Measurements from ENCODE around the gene COL15A1.
"Not testable (repeated sequence)": the region's sequence is repeated elsewhere in the genome, so short reads cannot be mapped to it uniquely, and the experiment has no call there.

COL15A1 gene

DNA sequence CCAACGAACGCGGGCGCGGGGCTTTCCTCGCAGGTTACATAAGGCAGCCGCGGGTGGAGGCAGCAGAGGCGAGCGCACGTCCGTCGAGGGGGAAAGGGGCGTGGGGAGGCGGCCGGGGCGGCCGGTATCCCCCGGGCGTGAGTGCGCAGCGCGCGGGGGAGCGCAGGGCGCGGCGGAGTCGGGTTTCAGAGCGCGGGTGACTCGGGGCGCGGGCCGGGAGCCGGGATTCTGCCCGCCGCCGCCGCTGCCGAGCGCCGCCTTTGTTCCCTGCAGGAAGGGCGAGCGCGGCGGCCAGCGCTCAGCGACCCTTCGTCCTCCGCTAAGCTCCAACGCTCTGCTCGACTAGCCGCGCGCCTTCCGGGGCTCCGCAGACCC is at the start of gene COL15A1:
Gene COL15A1 (plus strand): TSS at position 226 of the 375 bp plus-strand sequence. CDS start 155 bp downstream, outside the sequence.
- DNase-seq: no peak

DNA sequence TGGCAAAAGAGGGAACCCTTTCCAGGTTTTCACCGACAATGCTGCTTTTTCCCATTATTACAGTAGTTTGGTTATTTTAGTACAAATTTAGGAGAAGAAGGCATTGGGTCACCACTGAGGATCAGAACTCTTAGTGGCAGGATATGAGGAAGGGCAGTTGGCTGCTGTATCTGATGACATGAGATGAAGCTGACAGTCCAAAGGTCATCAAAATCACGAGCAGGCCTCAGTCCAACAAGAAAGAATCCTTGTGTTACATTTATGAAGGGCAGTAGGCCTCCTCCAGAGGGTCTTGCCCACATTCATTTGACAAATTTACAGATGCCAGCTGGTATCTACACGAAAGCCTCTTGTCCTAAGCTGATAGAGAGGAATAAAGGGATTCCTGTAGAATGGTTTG is 49.5 kb upstream of the COL15A1 start:
- no peak for DNase-seq

DNA sequence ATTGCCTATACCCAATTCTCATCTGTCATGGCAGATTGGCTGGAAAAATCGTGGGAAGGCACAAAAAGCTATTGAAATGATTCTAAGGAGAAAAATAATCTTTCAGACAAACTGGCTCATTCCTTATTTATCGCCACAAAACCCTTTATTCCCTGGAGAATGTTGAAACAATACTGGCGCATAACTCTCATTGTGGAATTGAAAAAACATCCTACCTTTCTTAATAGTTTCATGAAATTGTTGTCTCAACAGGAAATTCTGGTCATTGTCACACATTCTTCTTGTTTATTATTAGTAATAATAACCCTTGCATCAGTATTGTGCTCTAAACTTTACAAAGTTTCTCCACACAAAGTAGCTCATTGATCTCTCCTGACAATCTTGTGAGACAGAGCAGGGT is 48.9 kb upstream of the COL15A1 start:
- DNase-seq: no peak

DNA sequence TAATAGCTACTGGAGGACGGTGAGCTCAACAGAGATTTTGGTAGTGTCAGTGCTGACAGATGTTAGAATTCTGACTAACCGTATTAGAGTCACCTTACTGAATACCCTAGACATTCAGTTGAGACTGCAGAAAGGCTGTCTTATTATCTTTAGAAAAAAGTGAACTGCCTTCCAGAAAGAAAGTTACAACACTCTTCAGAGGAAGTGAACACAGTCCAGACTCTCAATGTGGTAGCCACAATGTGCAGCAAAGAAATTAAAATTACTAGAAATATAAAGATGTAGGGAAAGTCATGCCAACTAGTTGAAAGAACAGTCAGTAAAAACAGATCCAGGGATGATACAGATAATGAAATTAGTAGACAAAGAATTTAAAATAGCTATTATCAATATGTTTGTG is 47.1 kb upstream of the COL15A1 start:
- no peak for DNase-seq

DNA sequence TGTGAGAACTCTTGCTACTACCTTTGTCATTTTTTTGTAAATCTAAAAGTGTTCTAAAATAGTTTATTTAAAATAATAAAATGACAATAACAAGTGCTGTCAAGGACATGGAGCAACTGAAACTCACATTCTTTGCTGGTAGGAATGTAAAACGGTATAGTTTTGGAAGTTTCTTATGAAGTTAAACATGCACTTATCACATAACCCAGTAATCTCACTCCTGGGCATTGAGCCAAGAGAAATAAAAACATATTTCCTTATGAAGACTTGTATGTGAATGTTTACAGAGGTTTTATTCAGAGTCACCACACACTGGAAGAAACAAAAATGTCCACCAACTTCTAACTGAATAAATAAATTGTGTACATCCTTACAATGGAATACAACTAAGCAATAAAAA is 46.0 kb upstream of the COL15A1 start:
- DNase-seq: no peak

DNA sequence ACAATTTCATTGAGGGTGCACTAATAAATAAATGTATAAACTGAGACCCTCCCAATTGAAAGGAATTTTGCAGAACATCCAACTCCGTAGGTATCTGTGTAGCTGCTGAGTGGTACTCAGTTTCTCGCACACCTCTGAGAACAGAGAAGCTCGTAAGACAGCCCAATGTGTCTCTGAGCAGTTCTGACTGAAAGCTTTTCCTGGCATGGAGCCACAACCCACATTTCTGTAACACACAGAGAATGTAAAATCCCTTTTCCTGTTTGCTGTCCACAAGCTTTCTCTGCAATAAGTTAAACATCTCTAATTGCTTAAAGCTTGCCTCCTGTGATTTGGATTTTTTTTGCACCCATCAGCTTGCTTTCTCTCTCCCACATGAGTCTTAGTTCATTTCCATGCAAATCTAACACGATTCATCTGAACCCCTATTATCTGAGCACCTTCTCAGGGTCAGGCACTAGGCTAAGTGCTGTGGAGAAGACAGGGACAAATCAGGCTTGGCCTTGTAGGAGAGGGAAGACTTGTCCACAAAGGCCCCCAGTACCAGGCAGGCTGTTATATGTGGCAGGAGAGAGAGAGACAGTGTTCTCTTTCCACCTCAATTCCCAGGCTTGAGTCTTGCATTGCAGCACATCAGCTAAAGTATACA is 44.2 kb upstream of the COL15A1 start:
- DNase-seq: no peak

DNA sequence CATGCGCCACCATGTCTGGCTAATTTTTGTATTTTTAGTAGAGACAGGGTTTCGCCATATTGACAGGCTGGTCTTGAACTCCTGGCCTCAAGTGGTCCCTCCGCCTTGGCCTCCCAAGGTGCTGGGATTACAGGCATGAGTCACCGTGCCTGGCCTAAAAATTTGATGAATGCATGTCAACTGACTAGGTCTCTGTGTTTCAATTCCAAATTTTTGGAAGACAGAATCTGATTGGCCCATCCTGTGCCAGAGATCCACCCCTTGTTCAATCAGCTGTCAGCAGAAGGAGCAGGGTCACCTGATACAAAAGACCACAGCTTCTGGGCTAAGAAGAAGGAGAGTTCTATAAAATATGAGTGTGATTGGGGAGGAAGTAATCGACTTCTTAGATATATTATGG is 43.5 kb upstream of the COL15A1 start:
- no peak for DNase-seq

DNA sequence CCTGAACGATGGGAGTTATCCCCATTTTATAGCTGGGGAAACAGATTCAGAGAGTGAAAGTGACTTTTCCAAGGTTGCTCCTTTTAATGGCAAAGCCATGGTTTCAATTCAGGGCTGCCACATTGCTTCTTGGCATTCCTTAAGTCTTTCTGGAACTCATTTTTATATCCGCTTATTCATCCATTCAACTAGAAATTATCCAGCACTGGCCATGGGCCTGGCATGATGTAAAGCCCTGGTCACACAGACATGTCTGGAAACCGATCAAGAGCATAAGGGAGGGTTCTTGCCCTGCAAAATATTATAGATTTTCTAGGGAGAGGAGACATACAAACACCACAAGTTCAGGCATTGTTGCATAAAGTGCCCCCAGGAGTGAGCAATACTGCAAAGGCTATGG is 43.0 kb upstream of the COL15A1 start:
- no peak for DNase-seq

DNA sequence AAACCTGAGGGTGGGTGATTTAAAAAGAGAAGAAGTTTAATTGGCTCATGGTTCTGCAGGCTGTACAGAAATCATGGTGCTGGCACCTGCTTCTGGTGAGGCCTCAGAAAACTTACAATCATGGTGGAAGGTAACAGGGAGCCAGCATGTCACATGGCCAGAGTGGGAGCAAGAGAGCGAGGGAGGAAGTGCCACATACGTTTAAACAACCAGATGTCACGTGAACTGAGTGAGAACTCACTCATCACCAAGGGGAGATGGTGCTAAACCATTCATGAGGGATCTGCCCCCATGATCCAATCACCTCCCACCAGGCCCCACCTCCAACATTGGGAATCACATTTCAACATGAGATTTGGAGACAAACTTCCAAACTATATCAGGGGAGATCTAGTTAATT is 41.9 kb upstream of the COL15A1 start:
- DNase-seq: not testable (repeated sequence)

DNA sequence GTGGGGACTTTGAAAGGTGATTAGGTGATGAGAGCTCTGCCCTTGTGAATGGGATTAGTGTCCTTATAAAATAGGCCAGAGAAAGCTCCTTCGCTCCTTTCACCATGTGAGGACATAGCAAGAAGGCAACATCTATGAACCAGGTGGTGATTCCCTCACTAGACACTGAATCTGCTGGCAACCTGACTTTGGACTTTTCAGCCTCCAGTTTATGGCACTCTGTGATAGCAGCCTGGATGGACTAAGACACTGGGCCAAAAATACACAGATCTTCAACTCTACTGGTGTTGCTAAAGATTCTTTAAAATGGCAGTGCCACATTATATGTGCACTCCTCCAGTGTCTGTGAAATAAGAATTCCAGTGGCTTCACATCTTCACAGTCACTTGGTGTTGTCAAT is 41.2 kb upstream of the COL15A1 start:
- DNase-seq: no peak

DNA sequence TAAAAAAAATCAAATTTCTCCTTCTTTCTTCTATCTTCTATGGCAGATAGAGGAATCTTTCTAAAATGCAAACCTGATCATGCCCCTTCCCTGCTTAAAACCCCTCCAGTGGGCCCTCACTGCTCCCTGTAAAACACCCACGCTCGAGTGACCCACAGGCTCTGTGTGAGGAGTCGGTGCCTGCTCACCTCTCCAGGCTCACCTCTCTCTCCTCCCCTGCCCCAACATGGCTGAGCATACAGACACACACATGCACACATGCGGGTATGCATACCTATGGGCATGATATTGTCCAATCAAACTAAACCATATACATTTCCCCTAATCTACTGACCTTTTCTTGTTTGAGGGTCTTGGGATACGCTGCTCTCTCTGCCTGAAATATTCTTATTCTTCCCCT is 40.8 kb upstream of the COL15A1 start:
- no peak for DNase-seq

DNA sequence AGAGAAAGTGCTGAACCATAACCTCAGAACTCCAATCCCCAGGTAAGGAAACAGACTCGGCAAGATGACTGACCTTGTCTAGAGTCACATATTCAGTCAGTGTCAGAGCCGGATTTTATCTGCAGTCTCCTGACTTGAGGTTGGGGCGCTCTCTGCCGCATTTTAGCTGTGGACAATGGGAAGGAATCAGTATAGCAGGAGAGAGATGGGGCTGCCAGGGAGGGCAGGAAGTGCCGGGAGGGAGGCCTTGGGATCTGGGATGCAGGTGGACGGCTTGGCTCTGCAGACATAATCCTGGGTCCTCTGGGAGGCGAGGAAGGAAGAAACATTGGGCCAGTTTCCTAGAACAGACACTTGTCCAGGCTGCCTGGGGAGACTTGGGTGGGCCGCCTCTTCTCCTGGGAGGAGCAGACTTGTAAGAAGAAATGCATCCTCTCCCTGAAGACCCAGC is 39.7 kb upstream of the COL15A1 start:
- DNase-seq: no peak

DNA sequence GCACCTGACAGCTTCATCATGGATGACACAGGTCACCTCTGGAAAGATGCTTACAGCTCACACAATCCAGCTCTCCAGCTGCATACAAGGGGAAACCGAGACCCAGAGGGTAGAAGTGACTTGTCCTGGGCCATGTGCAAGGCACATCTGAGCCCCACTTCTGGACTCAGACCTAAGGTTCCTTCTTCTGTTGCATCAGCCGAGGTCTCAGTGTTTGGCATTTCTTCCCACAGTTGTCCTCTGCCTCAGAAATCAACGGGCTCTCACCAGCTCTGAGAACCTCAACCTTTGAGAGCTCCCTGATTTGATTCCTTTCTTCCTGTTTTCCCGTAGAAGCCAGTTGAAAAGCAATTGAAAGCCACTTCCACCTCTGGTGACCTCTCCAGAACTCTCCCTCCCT is 38.7 kb upstream of the COL15A1 start:
- no peak for DNase-seq

DNA sequence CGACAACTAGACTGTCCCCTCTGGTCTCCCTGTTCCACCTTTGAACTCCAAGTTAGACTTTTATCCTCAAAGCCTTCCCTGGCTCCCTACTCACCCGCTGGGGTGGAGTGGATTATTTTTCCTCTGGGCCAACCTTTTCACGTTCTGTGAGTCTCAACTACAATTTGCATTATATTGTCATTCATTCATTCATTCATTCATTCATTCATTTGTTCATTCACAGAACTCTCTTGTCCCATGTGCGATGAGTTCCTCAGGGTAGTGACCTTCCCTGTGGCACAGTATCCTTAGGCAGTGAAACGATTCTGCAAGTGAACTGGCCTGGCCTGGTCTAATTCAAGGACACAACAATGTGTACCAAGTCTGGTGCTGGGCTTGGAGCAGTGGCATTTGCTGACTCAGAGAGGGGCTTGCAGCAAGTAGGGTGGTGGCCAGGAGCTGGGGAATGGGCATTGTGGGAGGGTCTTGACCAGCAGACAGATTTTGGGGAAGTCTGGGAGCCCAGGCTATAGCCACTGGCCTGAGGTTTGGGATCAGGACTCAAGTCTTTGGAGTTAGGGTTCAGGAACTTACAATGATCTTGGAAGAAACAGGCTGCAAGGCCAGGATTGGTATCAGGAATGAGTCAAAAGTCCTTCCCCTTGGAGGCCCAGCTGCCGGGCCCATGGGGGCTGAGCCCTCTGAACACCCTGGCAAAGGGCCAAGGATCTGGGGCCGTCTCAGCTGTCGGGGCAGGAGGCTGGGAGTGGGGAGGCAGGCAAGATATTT is 37.2 kb upstream of the COL15A1 start:
- no peak for DNase-seq

DNA sequence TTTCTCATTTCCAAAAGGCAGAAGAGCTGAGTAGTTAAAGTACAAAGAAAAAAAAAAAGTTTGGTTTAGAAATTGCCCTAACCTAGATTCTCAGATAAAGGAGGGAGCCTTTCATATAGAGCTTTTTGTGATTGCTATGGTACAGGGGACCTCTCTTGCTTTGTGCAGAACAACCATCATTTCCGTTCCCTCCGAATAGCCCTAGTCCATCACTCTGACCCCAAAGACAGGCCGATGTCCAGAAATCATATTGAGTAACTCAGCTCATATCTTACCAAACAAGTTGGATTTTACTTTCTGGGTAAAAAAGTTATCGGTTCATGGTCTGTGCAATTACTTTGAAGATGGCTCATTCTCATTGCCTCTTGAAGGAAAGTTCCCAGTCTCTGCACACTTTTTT is 36.7 kb upstream of the COL15A1 start:
- no peak for DNase-seq

DNA sequence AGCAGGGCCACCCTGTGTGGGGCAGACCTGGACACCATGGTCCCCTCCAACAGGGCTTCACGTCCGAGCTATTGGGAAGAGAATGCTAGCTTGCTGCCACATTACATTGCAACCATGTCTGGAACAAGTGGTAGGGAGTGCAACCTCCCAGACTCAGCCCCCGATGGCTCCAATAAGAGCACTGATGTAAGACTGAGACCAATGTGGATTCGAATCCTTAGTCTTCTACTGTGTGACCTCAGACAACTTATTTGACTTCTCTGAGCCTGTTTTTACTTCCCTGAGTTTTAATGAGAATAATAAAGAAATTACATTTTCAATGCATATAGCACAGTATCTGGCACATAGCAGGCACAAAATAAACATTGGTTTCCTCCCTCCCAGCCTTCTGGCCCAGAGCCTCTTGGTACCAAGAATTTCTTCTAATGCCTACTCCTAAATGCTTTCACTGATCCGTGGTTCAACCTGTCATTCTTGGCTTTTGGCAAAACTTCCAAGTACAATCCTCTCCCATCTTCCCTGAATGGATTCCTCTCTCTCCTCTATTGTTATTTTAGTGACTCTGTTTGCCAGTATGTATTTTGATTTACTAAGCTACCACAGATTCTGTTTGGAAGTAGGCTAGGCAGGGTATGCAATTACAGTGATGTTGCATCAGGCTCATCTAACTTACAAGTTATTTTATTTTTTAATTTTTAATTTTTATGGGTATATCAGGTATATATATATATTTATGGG is 34.6 kb upstream of the COL15A1 start:
- DNase-seq: no peak

DNA sequence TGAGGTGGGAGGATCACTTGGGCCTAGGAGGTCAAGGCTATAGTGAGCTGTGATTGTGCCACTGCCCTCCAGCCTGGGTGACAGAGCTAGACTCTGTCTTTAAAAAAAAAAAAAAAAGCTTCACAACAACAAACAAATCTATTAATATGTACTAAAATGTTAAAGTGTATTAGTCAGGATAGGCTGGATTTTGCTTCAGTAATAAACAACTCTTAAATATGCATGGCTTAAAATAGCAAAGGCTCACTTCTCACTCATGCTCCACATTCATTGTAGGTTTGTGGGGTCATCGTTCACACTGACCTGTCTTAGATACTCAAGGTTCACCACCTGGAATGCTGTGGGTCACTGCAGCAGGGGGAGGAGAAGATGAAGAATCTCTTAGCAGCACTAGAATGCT is 33.8 kb upstream of the COL15A1 start:
- DNase-seq: no peak

DNA sequence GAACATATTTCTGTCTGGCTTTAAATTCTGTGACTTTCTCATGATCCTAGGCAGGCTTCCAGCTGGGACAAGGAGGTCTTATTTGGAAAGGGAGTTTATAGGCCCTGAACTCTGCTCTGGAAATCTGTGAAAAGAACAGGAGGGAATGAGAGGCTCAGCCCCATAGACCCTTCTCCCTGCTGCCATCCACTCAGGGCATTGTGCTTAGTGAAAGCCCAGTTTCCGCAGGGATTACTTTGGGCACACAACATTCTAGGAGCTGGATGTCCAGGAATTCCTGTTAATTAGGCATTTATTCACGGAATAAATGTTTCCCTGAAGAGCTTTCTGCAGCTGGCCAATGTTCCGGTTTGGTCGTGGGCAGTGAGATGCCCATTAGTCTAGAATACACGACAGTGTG is 32.7 kb upstream of the COL15A1 start:
- DNase-seq: no peak

DNA sequence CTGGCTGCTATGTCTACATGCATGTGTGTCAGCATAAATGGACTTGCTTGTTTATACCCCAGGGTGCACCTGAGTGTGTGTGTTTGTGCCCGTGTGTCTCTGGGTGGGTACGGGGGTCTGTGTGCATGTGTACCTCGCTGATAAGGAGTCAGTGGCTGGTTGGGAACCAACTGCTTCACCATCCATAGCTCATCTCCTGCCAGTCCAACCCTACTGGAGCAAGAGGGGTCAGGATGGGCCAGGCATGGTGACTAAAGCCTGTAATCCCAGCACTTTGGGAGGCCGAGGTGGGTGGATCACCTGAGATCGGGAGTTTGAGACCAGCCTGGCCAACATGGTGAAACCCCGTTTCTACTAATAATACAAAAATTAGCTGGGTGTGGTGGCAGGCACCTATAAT is 32.0 kb upstream of the COL15A1 start:
- DNase-seq: not testable (repeated sequence)

DNA sequence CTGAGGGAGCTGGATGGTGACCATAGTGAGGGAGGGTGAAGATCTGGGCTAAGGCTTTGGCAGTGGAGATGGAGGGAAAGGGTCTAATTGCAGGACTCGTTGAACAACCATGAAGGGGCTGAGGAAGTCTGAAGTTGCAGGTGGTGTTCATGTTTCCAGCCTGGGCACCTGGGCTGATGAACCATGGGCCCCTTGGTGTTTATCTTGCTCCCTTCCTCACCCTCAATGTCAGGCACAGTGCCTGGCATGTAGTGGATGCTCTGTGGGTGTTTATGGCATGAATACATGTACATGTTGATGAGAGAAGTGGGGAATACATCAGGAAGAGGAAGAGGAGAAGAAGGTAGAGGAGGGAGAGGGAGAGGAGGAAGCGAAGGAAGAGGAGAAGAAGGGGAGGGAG is 31.3 kb upstream of the COL15A1 start:
- no peak for DNase-seq

DNA sequence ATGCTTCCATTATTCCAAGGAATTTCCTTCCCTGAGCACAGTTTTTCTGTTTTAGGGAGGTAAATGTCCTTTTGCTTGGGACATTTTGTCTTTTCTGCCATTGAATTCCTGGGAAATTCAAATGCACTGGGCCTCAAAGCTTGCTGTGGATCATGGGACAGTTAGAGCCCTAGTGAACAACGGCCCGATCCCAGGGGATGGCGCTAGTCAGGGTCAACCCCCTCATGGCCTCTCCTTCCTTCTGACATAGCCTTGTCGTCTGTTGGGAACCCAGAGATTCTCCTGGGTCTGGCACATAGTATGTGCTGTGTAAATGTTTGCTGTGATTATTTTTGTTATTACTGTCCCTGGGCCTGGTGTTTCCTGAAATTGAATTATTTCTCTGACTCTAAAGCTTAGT is 30.7 kb upstream of the COL15A1 start:
- no peak for DNase-seq

DNA sequence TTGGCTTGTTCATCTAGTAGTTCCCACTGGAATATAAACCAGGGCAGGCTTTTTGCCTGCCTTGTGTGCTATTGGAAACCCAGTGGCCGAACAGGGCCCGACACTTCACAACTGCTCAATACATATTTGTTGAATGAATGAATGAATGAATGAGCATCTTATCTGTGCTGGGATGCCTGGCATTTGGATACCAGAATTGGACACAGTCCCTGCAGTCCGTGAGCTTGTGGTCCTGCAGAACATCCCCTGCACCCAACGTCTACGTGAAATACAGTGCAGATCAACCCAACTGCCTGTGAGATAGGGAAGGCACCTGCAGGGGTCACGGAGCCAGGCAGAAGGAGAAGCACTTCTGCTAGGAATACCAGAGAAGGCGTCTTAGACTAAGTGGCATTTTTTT is 30.0 kb upstream of the COL15A1 start:
- DNase-seq: no peak

DNA sequence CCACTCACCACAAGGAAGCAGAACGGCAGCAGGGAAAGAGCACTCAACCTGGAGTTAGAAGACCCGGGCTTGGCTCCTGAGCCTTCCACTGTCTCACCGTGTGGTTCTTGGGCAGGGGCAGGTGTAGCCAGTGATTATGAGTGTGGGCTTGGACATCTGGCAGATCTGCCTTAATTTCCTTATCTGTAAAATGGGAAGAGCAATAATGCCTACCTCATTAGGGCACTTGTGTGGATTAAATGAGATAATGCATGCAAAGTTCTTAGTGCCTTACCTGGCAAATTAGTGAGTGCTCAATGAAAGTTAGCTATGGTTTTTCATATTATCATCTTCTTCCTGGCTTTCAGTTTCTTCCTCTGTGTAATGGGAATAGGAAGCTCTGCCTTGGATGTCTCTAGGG is 28.1 kb upstream of the COL15A1 start:
- no peak for DNase-seq

DNA sequence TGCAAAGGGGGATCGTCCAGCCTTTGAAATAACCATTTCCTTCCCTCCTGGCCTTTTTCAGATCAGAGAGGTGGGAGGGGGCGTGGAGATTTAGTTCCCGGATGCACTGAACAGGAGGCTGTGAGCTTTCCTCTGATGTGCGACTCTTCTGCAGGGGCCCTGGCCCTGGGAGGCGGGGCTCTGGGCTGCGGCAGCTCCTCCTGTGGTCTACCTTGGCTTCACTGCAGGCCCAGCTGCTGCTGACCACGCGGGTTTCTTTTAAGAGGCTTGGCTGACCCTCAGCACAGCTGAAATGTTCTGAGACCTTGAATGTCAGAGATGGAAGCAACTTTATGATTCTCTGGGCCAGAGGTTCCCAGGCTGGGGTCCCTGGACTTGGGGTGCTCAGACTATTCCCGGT is 27.0 kb upstream of the COL15A1 start:
- no peak for DNase-seq
